ENCODE results near the gene MGAT4A.

MGAT4A gene

DNA sequence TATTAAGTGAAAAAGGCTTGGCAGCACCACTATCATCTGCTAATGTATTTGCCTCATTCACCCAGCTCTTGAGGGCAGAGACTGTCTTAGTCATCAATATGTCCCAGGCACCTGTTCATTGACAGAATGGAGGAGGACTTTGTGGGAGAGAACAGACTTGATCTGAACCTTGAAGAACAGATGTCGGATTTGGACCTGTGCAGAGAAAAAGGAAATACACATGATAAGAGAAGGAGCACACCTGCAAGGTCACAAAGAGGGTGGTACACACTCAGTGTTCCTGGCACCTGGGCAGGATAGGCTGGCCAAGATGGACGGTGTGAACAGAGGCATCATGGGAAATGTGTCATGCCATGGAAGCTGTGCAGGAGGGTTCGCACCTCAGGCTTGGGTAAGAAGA, 7.4 kb upstream of the MGAT4A start:
- H3K27ac ChIP-seq: no peak overlapping the region

DNA sequence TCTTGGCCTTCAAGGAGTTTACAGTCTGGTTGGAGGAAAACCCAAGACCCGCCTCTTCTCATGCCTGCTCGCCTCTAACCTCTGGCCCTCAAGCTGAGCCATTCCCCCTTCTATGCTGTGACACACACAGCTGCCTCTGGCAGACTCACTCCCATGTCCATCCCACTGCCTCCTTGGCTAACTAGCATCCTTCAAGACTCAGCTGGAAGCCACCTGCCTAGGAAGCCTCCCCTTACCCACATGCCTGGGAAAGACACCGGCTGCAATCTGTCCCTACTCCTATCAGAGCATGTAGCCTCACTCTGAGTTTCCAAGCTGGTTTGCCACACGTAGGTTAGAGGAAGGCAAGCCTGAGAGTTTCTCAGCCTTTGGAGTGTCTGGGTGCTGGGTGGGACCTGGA, 6.9 kb upstream of the MGAT4A start:
- TF ChIP-seq, protein P1, sequence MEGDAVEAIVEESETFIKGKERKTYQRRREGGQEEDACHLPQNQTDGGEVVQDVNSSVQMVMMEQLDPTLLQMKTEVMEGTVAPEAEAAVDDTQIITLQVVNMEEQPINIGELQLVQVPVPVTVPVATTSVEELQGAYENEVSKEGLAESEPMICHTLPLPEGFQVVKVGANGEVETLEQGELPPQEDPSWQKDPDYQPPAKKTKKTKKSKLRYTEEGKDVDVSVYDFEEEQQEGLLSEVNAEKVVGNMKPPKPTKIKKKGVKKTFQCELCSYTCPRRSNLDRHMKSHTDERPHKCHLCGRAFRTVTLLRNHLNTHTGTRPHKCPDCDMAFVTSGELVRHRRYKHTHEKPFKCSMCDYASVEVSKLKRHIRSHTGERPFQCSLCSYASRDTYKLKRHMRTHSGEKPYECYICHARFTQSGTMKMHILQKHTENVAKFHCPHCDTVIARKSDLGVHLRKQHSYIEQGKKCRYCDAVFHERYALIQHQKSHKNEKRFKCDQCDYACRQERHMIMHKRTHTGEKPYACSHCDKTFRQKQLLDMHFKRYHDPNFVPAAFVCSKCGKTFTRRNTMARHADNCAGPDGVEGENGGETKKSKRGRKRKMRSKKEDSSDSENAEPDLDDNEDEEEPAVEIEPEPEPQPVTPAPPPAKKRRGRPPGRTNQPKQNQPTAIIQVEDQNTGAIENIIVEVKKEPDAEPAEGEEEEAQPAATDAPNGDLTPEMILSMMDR (conservative IDR thresholded peaks at IDR 0.05): no peak
- no peak for TF ChIP-seq ZFX (IDR thresholded peaks at IDR 0.05)
- no peak overlapping the region for H3K27ac ChIP-seq

More for the DNA sequence above, 7.4 kb upstream of the MGAT4A start:
- TF ChIP-seq, protein P1 (conservative IDR thresholded peaks at IDR 0.05): no peak
- TF ChIP-seq ZFX (IDR thresholded peaks at IDR 0.05): no peak

DNA sequence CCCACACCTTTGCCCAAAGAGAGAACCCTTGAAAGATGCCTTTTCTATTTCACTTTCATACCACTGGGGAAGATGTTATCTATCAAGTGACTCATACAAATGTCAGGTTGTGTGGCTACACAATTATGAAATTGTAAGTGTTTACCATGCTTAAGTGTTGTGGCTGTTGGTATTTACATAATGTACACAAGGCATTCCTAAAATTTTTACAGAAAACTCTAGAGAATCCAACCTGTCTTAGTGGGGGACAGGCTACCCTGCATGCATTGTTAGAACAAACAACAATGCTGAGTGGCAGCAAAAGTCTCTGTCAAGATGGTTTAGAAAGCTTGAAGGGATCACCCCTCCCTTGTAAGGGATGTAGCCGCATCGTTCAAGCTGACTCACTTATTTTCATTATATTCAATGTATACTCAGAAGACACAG, 5.5 kb upstream of the MGAT4A start:
- TF ChIP-seq, protein P1 (conservative IDR thresholded peaks at IDR 0.05): no peak
- TF ChIP-seq ZFX (IDR thresholded peaks at IDR 0.05): no peak
- no peak overlapping the region for H3K27ac ChIP-seq

DNA sequence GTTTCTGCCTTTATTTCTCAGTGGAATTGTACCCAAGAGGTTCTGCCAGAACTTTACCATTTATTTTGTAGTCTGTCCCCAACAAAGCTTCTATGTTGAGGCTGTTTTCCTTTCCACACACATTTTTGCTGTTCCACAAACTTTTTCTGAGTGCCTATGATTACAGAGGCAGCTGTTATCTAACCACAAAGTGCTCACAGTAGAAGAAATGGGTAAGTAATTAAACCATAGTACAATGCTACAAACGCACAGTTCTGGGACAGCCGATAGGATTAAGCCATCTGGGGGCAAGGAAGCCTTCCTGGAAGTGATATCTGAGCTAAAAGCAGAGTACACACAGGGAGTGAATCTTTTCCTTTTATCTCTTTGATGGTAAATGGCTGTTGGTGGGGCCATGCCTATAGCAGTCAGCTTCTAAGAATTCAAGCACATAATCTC, 3.9 kb upstream of the MGAT4A start:
- no peak overlapping the region for H3K27ac ChIP-seq
- TF ChIP-seq, protein P1 (conservative IDR thresholded peaks at IDR 0.05): no peak
- TF ChIP-seq ZFX (IDR thresholded peaks at IDR 0.05): no peak

DNA sequence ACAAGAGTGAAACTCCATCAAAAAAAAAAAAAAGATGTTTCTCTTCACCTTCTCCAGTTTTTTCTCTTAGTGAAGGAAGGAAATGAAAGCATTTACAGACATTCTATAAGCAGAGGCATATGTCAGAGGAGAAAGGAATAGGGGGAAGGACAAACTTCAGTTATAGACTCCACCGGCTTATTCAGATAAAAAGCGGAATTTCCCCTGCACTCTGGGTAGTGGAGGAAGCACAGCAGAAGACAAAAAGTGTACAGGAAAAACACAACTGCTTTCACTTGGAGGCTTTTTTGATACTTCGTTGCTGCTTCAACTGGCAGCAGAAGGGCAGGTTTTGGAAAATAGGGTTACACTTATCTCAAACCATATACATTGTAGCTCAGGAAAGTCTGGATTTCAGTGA, 3.2 kb upstream of the MGAT4A start:
- H3K27ac ChIP-seq: no peak overlapping the region

DNA sequence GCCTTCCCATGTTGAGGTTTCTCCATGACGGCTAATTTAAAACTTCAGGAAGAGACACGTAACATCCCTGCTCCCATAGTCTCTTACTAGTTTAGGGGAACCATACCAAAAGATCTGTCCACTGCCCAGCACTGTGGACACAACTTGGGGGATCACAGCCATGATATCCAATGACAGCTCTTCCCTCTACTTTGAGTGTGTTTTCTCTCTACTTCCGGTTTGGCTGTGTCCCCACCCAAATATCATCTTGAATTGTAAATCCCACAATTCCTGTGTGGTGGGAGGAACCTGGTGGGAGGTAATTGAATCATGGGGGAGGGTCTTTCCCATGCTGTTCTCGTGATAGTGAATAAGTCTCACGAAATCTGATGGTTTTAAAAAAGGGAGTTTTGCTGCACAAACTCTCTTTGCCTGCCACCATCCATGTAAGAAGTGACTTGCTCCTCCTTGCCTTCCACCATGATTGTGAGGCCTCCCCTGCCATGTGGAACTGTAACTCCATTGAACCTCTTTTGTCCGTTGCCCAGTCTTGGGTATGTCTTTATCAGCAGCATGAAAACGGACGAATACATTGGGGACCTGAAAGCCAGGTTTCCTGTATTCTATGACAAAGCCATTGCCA, 1.6 kb upstream of the MGAT4A start:
- TF ChIP-seq ZFX (IDR thresholded peaks at IDR 0.05): no peak
- TF ChIP-seq, protein P1 (conservative IDR thresholded peaks at IDR 0.05): no peak
- H3K27ac ChIP-seq: no peak overlapping the region

More for the DNA sequence above, 3.2 kb upstream of the MGAT4A start:
- TF ChIP-seq, protein P1 (conservative IDR thresholded peaks at IDR 0.05): no peak
- TF ChIP-seq ZFX (IDR thresholded peaks at IDR 0.05): no peak

DNA sequence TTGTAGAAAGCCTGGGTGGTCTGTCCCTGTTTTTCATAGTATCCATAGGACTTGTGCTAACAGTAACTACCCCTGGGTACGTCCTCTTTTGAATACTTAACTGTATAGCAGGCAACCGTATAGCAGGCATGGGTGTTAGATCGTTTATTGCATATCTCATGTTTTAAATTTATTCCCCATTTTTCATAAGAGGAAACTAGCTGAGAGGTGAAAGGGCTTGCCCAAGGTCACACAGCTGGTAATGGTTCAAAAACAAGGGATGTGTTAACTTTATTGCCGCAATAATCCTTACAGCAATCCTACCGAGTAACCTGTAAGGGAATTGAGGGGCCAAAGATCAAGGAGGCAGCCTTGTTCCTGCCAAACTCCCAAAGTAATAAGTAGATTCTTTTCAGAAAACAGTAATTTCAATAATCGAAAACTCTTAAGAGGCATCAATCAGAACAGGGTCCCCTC, 990 bp upstream of the MGAT4A start:
- no peak overlapping the region for H3K27ac ChIP-seq
- no peak for TF ChIP-seq ZFX (IDR thresholded peaks at IDR 0.05)
- TF ChIP-seq, protein P1 (conservative IDR thresholded peaks at IDR 0.05): no peak
